Astrocyte (in vitro differentiated cells and primary cell): ENCODE data around the gene SCAANT1. TPM values are rescaled to one million over a fixed set of nuclear protein-coding genes. Genes with fewer than 3 reads are reported as not detected.

Source experiments
- DNase-seq: peaks from one replicate; pipeline ENCODE4 v3.0.0-alpha.2; 2010; ENCODE audit warnings: low read depth
- FAIRE-seq: peaks from 2 replicates; lab custom pipeline; 2011; peaks lifted over from hg19 to GRCh38; lab: Jason Lieb, UNC
- H2AFZ ChIP-seq: 2 replicates; pipeline ENCODE4 v1.6.0; 2012; ENCODE audit warnings: low read depth, low read length, inconsistent platforms
- H3K27ac ChIP-seq: 2 replicates; pipeline ENCODE4 v1.5.1; 2011; ENCODE audit warnings: low read depth, low read length, inconsistent platforms
- H3K27me3 ChIP-seq: 2 replicates; pipeline ENCODE4 v1.6.0; 2011; ENCODE audit warnings: low read length, inconsistent platforms; ENCODE audit not compliant: insufficient read depth
- H3K36me3 ChIP-seq: 2 replicates; pipeline ENCODE4 v1.5.1; 2011; ENCODE audit warnings: low read length, inconsistent platforms; ENCODE audit not compliant: insufficient read depth
- H3K4me1 ChIP-seq: 2 replicates; pipeline ENCODE4 v1.5.1; 2011; ENCODE audit warnings: low read length, inconsistent platforms; ENCODE audit not compliant: insufficient read depth
- H3K4me2 ChIP-seq: 2 replicates; pipeline ENCODE4 v1.6.0; 2012; ENCODE audit warnings: low read length, inconsistent platforms
- H3K4me3 ChIP-seq: 2 replicates; pipeline ENCODE4 v1.5.1; 2011; ENCODE audit warnings: low read depth, mild to moderate bottlenecking, low read length, inconsistent platforms; ENCODE audit not compliant: insufficient read depth
- H3K79me2 ChIP-seq: 2 replicates; pipeline ENCODE4 v1.6.0; 2012; ENCODE audit warnings: mild to moderate bottlenecking, low read length, inconsistent platforms; ENCODE audit not compliant: insufficient read depth
- H3K9ac ChIP-seq: 2 replicates; pipeline ENCODE4 v1.6.0; 2012; ENCODE audit warnings: mild to moderate bottlenecking, low read length, inconsistent platforms
- H3K9me3 ChIP-seq: 2 replicates; pipeline ENCODE4 v1.5.1; 2012; ENCODE audit warnings: low read depth, mild to moderate bottlenecking, low read length, inconsistent platforms; ENCODE audit not compliant: insufficient read depth
- H4K20me1 ChIP-seq: 2 replicates; pipeline ENCODE4 v1.6.0; 2012; ENCODE audit warnings: low read length, inconsistent platforms; ENCODE audit not compliant: insufficient read depth
- H3K27ac Mint-ChIP-seq: one replicate; pipeline ENCODE4 v1.8.0; 2021; ENCODE audit warnings: mild to moderate bottlenecking, mixed read lengths; ENCODE audit not compliant: unreplicated experiment
- H3K27me3 Mint-ChIP-seq: one replicate; pipeline ENCODE4 v1.8.0; 2021; ENCODE audit warnings: low read depth, mixed read lengths; ENCODE audit not compliant: unreplicated experiment
- H3K36me3 Mint-ChIP-seq: one replicate; pipeline ENCODE4 v1.8.0; 2021; ENCODE audit warnings: low read depth, mixed read lengths; ENCODE audit not compliant: unreplicated experiment
- H3K4me1 Mint-ChIP-seq: one replicate; pipeline ENCODE4 v1.8.0; 2021; ENCODE audit warnings: low read depth, mixed read lengths; ENCODE audit not compliant: unreplicated experiment
- H3K4me3 Mint-ChIP-seq: one replicate; pipeline ENCODE4 v1.8.0; 2021; ENCODE audit warnings: mild to moderate bottlenecking, moderate library complexity, mixed read lengths; ENCODE audit not compliant: unreplicated experiment
- H3K9me3 Mint-ChIP-seq: one replicate; pipeline ENCODE4 v1.8.0; 2021; ENCODE audit warnings: mild to moderate bottlenecking, mixed read lengths; ENCODE audit not compliant: unreplicated experiment
- EZH2 ChIP-seq: IDR thresholded peaks from 2 replicates; pipeline ENCODE4 v1.6.1; 2012; ENCODE audit warnings: mild to moderate bottlenecking, low read length, inconsistent platforms; ENCODE audit not compliant: insufficient read depth
- total RNA-seq: library from RNA; stranded (reverse); gene quantifications from 2 replicates; pipeline ENCODE4 v1.2.1, GENCODE V29; 2021
- TF ChIP-seq, protein P1 (sequence below): IDR thresholded peaks from 2 replicates; pipeline ENCODE4 v1.5.1; 2011; ENCODE audit warnings: low read depth, mild to moderate bottlenecking, inconsistent platforms, low read length, moderate library complexity; ENCODE audit not compliant: insufficient read depth

The SCAANT1 gene
- total RNA-seq, 1 donor from 2014 or later: not detected

DNA sequence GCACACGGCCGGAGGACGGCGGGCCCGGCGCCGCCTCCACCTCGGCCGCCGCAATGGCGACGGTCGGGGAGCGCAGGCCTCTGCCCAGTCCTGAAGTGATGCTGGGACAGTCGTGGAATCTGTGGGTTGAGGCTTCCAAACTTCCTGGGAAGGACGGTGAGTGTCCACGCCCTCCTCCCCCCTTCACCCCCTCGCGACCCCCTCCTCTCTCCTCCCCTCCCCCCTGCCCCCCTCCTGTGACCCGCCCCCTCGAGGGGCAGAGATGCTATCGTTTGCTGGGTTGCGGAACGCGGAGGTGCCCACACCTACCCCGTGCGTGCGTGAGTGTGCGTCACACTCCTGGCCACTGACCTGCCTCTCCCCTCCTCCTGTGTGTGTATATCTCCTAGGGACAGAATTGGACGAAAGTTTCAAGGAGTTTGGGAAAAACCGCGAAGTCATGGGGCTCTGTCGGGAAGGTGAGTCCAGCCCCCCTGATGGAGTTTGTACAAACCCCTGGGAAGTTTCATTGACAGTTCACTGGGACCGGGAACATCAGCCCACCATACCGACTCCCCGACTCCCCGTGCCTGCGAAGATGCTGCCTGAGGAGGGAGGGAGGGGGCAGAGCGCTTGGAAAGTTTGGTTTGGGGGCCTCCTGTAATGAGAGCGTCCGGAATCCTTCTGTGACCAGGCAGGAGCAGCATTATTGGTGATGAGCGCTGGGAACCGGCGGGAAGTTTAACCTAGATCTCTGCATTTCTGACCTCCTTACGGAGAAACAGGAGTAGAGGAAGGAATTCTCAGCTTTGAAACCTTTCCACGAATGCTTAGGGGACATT, 795 bp upstream of the SCAANT1 start:
- no peak for FAIRE-seq
- Histone ChIP-seq H3K9ac (peak overlapping the region; percentile 88), H3K4me3 (peak overlapping the region; percentile 73), H3K4me1 (peaks cover 22% of the 10 kb centered on the region), H4K20me1 (peaks cover 36% of the 10 kb centered on the region), H3K27me3 (no peaks in the 10 kb centered on the region), H3K36me3 (peaks cover 9% of the 10 kb centered on the region), H3K27ac (peak overlapping the region; percentile 71), H3K79me2 (peaks cover 40% of the 10 kb centered on the region), H3K9me3 (no peaks in the 10 kb centered on the region), H2AFZ (peak overlapping the region; percentile 39), H3K4me2 (peak overlapping the region; percentile 90)
- TF ChIP-seq EZH2: no peak
- TF ChIP-seq, protein P1, sequence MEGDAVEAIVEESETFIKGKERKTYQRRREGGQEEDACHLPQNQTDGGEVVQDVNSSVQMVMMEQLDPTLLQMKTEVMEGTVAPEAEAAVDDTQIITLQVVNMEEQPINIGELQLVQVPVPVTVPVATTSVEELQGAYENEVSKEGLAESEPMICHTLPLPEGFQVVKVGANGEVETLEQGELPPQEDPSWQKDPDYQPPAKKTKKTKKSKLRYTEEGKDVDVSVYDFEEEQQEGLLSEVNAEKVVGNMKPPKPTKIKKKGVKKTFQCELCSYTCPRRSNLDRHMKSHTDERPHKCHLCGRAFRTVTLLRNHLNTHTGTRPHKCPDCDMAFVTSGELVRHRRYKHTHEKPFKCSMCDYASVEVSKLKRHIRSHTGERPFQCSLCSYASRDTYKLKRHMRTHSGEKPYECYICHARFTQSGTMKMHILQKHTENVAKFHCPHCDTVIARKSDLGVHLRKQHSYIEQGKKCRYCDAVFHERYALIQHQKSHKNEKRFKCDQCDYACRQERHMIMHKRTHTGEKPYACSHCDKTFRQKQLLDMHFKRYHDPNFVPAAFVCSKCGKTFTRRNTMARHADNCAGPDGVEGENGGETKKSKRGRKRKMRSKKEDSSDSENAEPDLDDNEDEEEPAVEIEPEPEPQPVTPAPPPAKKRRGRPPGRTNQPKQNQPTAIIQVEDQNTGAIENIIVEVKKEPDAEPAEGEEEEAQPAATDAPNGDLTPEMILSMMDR: no peak
- Mint-ChIP-seq H3K9me3 (no peaks in the 10 kb centered on the region), H3K27me3 (no peaks in the 10 kb centered on the region), H3K36me3 (peaks cover 2% of the 10 kb centered on the region), H3K4me3 (peak overlapping the region; percentile 93), H3K4me1 (peaks cover 15% of the 10 kb centered on the region), H3K27ac (peak overlapping the region; percentile 88)
- DNase-seq: peak; percentile 76

DNA sequence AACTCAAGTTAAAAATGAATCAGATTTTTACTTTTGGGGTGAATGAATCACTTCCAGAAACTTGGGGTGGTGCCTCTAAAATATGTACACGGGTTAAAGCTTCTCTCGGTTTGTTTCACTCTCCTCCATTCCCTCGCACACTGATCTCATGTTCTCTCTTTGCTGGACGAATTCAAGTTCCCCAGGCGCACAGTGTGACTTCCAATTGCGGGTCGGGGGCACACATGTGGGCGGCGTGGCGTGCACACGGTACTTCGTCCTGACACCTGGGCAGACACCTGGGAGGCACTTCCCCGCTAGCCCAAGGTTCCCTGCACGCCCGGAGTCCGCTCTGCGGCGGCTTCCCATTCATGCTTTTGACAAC, 692 bp downstream of the SCAANT1 start:
- no peak for DNase-seq
- H3K27me3 Mint-ChIP-seq: no peaks in the 10 kb centered on the region
- Histone ChIP-seq H3K27me3 (no peaks in the 10 kb centered on the region), H3K79me2 (peaks cover 32% of the 10 kb centered on the region), H3K4me3 (peak overlapping the region; percentile 73), H3K4me1 (peaks cover 22% of the 10 kb centered on the region), H4K20me1 (peaks cover 32% of the 10 kb centered on the region), H2AFZ (peak overlapping the region; percentile 78), H3K36me3 (peaks cover 3% of the 10 kb centered on the region), H3K4me2 (peak overlapping the region; percentile 90), H3K9ac (peak overlapping the region; percentile 88), H3K9me3 (no peaks in the 10 kb centered on the region), H3K27ac (peak overlapping the region; percentile 88)
- H3K4me3 Mint-ChIP-seq: peak overlapping the region; percentile 92
- TF ChIP-seq EZH2: no peak
- TF ChIP-seq, protein P1: no peak
- peaks cover 2% of the 10 kb centered on the region for H3K36me3 Mint-ChIP-seq
- H3K27ac Mint-ChIP-seq: peak overlapping the region; percentile 85
- no peaks in the 10 kb centered on the region for H3K9me3 Mint-ChIP-seq
- FAIRE-seq: no peak
- peaks cover 15% of the 10 kb centered on the region for H3K4me1 Mint-ChIP-seq

DNA sequence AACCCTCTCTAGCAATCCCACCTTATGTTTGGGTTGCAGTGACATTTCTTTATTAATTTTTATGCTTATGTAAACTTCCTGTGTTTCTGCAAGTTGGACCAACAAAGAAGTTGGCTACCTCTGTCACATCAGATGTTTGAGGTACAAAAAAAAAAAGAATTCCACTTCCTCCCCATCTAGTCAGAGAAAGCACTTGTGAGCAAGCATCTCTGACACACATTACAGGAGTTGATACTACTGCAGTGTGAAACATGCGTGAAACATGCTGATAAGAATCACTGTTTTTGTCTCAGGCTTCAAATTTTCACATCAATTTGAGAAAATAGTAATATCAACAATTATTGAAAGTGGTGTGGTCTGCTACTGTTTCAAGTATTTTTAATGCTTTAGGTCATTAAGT, 1.3 kb downstream of the SCAANT1 start:
- H3K27ac Mint-ChIP-seq: peak overlapping the region; percentile 85
- H3K27me3 Mint-ChIP-seq: no peaks in the 10 kb centered on the region
- H2AFZ ChIP-seq: no peak overlapping the region
- H3K36me3 ChIP-seq: peaks cover 3% of the 10 kb centered on the region
- peaks cover 26% of the 10 kb centered on the region for H3K79me2 ChIP-seq
- H3K4me1 Mint-ChIP-seq: peaks cover 15% of the 10 kb centered on the region
- H3K4me1 ChIP-seq: peaks cover 22% of the 10 kb centered on the region
- H3K9me3 Mint-ChIP-seq: no peaks in the 10 kb centered on the region
- peak overlapping the region; percentile 92 for H3K4me3 Mint-ChIP-seq
- H4K20me1 ChIP-seq: peaks cover 33% of the 10 kb centered on the region
- DNase-seq (peak; percentile 38), FAIRE-seq (no peak)
- TF ChIP-seq, protein P1: no peak
- no peak for TF ChIP-seq EZH2
- H3K9me3 ChIP-seq: no peaks in the 10 kb centered on the region
- peak overlapping the region; percentile 90 for H3K4me2 ChIP-seq
- no peaks in the 10 kb centered on the region for H3K36me3 Mint-ChIP-seq
- peak overlapping the region; percentile 88 for H3K27ac ChIP-seq
- H3K4me3 ChIP-seq: peak overlapping the region; percentile 73
- H3K27me3 ChIP-seq: no peaks in the 10 kb centered on the region
- H3K9ac ChIP-seq: peak overlapping the region; percentile 88
